Heart left ventricle (tissue), 13 donors: ENCODE measurements around the gene NRAP.

Experiments
- POLR2A ChIP-seq, 2 donors: fragments of 450-650 bp; IDR thresholded peaks; one replicate each; pipeline ENCODE4 v1.6.1; 2017; ENCODE audit warnings: antibody characterized with exemption in 2 of 2, mild to moderate bottlenecking in 2 of 2, moderate library complexity in 2 of 2
- TF ChIP-seq, protein P1 (sequence below), 12 donors: fragments of 200-600 bp; sonication (generic) in 4 of 12; IDR thresholded peaks; one replicate each; pipeline versions ENCODE4 v1.5.0 to v1.8.0; 2018 to 2022; ENCODE audit warnings: antibody characterized with exemption in 12 of 12, mild to moderate bottlenecking in 5 of 12
- donor health status: ischemic (EF 13 %, LVEDD 7.1; RV severe dilation, severe dysfunction).
- donor health status: DM: no; HTN: yes; CAD: no.
- donor health status: DM: no; HTN: no; CAD: no.
- donor health status: ischemic (EF 25% LVEDD 6.9; RV normal size, moderate dysfunction).
- donor health status: ischemic (EF 25% LVEDD 5.7; RV mildly dilated, moderate dysfunction).
- donor health status: ischemic (EF 35%, LVEDD 5.7; RV mildly dilated, moderate dysfunction).
- donor health status: nonischemic (EF 11% LVEDD 7.7; RV severe dilation, severe dysfunction).
- donor health status: DM: yes; HTN: yes; CAD: no.
- donor health status: PGD.
- donor health status: ischemic (EF 29% LVEDD 5.4; RV normal size, mild dysfunction).
- donor health status: nonischemic (EF 23%, LVEDD 6.1; RV moderate dilation, normal function).

- TF ChIP-seq, protein P1, sequence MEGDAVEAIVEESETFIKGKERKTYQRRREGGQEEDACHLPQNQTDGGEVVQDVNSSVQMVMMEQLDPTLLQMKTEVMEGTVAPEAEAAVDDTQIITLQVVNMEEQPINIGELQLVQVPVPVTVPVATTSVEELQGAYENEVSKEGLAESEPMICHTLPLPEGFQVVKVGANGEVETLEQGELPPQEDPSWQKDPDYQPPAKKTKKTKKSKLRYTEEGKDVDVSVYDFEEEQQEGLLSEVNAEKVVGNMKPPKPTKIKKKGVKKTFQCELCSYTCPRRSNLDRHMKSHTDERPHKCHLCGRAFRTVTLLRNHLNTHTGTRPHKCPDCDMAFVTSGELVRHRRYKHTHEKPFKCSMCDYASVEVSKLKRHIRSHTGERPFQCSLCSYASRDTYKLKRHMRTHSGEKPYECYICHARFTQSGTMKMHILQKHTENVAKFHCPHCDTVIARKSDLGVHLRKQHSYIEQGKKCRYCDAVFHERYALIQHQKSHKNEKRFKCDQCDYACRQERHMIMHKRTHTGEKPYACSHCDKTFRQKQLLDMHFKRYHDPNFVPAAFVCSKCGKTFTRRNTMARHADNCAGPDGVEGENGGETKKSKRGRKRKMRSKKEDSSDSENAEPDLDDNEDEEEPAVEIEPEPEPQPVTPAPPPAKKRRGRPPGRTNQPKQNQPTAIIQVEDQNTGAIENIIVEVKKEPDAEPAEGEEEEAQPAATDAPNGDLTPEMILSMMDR (IDR thresholded peaks at IDR 0.05) = no peak
- TF ChIP-seq POLR2A (IDR thresholded peaks at IDR 0.05) = no peak
Observed at GRCh38 chr10:113590581-113590980, 73.3 kb downstream of the NRAP start.
